ENCODE results near the gene ISLR. TPM values are rescaled to one million over a fixed set of nuclear protein-coding genes. Genes with fewer than 3 reads are reported as not detected.

The ISLR gene
- polyA plus RNA-seq, 2 of the 4 experiments (the other 2 are of a cell fraction), result 0.10 to 0.43 TPM

DNA sequence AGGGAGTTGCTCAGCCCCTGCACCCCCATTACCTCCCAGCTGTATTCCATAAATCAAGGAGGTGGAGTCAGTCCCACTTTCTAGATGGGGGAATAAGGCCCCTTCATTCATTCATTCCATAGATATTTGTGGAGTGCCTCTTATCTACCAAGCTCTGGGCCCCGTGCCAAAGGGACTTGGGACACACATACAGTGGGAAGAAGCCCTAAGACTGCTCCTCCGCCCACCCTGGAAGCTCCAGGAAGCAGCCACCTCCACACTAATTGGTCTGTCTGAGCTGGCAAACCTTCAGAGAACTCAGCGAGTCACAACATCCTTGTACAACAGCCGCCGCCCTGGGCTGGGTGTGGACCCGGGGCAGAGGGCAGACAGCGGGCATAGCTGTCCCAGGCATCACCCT, 22.7 kb downstream of the ISLR start (continued):
- TF ChIP-seq PHF8 (IDR thresholded peaks at IDR 0.05; ENCODE audit: borderline replicate concordance, low read depth) (no peak), NR3C1 (IDR thresholded peaks at IDR 0.05) (no peak), EHF (CRISPR knock-in tag; IDR thresholded peaks at IDR 0.05) (no peak), EP300 (IDR thresholded peaks at IDR 0.05) (peak; percentile 62 to 84; a peak in 3 of 5 replicates), GATA3 (IDR thresholded peaks at IDR 0.05; ENCODE audit: borderline replicate concordance) (peak; percentile 82; the same call in 1 of the 2 replicates), ZC3H11A (IDR thresholded peaks at IDR 0.05) (no peak), RARB (CRISPR knock-in tag; IDR thresholded peaks at IDR 0.05) (no peak), CBX8 (IDR thresholded peaks at IDR 0.05) (no peak), RCOR1 (IDR thresholded peaks at IDR 0.05; ENCODE audit: low read depth, low read length) (no peak), MYC (IDR thresholded peaks at IDR 0.05; ENCODE audit: borderline replicate concordance, low read length) (no peak), ZSCAN20 (CRISPR knock-in tag; IDR thresholded peaks at IDR 0.05) (no peak), TP53 (CRISPR knock-in tag; IDR thresholded peaks at IDR 0.05) (no peak), NPAS2 (CRISPR knock-in tag; IDR thresholded peaks at IDR 0.05; ENCODE audit: borderline replicate concordance) (no peak), CEBPB (IDR thresholded peaks at IDR 0.05) (peak in 1 of 2 experiments; percentile 46; a peak in 1 of 4 replicates), KDM5A (IDR thresholded peaks at IDR 0.05) (no peak), SREBF2 (IDR thresholded peaks at IDR 0.05) (no peak), MAFK (IDR thresholded peaks at IDR 0.05; ENCODE audit: partially characterized antibody) (no peak), CHD2 (IDR thresholded peaks at IDR 0.05; ENCODE audit: low read length, partially characterized antibody) (no peak), MAZ (IDR thresholded peaks at IDR 0.05; ENCODE audit: borderline replicate concordance, low read depth, low read length) (no peak), ESRRA (IDR thresholded peaks at IDR 0.05; ENCODE audit: borderline replicate concordance, low read length) (no peak)
- TF ChIP-seq, protein P1, sequence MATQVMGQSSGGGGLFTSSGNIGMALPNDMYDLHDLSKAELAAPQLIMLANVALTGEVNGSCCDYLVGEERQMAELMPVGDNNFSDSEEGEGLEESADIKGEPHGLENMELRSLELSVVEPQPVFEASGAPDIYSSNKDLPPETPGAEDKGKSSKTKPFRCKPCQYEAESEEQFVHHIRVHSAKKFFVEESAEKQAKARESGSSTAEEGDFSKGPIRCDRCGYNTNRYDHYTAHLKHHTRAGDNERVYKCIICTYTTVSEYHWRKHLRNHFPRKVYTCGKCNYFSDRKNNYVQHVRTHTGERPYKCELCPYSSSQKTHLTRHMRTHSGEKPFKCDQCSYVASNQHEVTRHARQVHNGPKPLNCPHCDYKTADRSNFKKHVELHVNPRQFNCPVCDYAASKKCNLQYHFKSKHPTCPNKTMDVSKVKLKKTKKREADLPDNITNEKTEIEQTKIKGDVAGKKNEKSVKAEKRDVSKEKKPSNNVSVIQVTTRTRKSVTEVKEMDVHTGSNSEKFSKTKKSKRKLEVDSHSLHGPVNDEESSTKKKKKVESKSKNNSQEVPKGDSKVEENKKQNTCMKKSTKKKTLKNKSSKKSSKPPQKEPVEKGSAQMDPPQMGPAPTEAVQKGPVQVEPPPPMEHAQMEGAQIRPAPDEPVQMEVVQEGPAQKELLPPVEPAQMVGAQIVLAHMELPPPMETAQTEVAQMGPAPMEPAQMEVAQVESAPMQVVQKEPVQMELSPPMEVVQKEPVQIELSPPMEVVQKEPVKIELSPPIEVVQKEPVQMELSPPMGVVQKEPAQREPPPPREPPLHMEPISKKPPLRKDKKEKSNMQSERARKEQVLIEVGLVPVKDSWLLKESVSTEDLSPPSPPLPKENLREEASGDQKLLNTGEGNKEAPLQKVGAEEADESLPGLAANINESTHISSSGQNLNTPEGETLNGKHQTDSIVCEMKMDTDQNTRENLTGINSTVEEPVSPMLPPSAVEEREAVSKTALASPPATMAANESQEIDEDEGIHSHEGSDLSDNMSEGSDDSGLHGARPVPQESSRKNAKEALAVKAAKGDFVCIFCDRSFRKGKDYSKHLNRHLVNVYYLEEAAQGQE (IDR thresholded peaks at IDR 0.05), result no peak
- TF ChIP-seq, protein P2, sequence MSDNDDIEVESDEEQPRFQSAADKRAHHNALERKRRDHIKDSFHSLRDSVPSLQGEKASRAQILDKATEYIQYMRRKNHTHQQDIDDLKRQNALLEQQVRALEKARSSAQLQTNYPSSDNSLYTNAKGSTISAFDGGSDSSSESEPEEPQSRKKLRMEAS (IDR thresholded peaks at IDR 0.05), result peak; percentile 33; the same call in 1 of the 2 replicates
- TF ChIP-seq, protein P3, sequence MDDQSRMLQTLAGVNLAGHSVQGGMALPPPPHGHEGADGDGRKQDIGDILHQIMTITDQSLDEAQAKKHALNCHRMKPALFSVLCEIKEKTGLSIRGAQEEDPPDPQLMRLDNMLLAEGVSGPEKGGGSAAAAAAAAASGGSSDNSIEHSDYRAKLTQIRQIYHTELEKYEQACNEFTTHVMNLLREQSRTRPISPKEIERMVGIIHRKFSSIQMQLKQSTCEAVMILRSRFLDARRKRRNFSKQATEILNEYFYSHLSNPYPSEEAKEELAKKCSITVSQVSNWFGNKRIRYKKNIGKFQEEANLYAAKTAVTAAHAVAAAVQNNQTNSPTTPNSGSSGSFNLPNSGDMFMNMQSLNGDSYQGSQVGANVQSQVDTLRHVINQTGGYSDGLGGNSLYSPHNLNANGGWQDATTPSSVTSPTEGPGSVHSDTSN (IDR thresholded peaks at IDR 0.05), result no peak
- TF ChIP-seq, protein P4, sequence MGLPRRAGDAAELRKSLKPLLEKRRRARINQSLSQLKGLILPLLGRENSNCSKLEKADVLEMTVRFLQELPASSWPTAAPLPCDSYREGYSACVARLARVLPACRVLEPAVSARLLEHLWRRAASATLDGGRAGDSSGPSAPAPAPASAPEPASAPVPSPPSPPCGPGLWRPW (IDR thresholded peaks at IDR 0.05), result no peak

DNA sequence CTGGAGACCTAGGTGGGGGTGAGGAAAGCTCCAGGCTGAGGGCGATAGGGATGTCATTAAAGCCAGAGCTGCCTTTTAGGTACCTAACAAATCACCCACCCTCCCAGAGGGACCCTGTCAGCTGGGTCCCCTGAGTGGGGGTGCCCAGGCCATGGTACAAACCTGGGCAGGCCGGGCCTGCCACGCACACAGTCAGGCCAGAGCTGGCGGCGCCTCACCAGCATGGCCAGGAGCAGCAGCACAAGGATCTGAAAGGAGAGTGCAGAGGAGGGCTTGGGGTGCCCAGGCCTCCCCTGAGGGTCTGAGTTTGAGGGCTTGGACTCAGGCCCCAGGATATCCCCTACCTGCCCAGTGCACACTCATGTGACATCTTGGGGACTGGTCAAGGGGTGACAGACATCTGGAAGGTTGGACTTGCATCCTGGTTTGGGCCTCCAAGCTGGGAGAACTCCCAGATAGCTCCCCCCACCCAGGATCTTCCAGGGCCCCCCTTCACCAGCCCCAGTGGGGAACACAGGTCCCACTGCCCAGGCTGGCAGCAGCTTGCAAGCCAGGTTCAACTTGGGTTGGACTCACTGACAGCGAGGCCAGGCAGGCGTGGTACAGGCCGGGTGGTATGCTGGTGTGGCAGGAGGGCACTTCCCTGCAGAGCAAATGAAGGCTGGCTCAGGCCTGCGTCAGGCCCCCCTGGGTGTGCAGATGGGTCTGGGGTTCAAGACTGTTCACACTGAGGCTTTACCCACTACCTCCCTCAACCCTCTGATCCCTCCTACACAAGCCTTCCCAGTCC, 23.9 kb downstream of the ISLR start:
- Histone ChIP-seq H3K4me3 (no peak overlapping the region), H3K9me3 (no peaks in the 10 kb centered on the region), H3K4me1 (peaks cover 97% of the 10 kb centered on the region), H3K27ac (peak overlapping the region; percentile 90 to 97), H3K4me2 (peak overlapping the region; percentile 76)
- CTCF ChIA-PET, result interaction anchor here (0.8 to 2.0 kb wide), 6 partner anchors 10 to 55 kb away, joined by 3 to 7 read pairs (median 3); no protein-coding TSS in a partner anchor
- ATAC-seq (no peak), FAIRE-seq (no peak), DNase-seq (ENCODE audit: low read depth in 1 of 2, low spot score in 1 of 2) (no peak)
- 95% methylated on average over 3 of the region's 9 CpGs for WGBS (ENCODE audit: missing lambda C conversion rate)
- POLR2A ChIA-PET, result interaction anchor here (1.5 to 3.0 kb wide), 3 partner anchors 12 to 21 kb away, joined by 4 to 19 read pairs (median 10); no protein-coding TSS in a partner anchor
- TF ChIP-seq HDAC2 (IDR thresholded peaks at IDR 0.05) (no peak), ESRRA (IDR thresholded peaks at IDR 0.05; ENCODE audit: borderline replicate concordance, low read length) (no peak), EHF (CRISPR knock-in tag; IDR thresholded peaks at IDR 0.05) (no peak), RFX5 (IDR thresholded peaks at IDR 0.05) (no peak), FOSB (CRISPR knock-in tag; IDR thresholded peaks at IDR 0.05) (no peak), NFE2L2 (conservative IDR thresholded peaks at IDR 0.05; ENCODE audit: low read length) (no peak), POLR2A (IDR thresholded peaks at IDR 0.05; ENCODE audit: low read length) (no peak), ZNF302 (CRISPR knock-in tag; IDR thresholded peaks at IDR 0.05) (no peak), HOXB5 (CRISPR knock-in tag; IDR thresholded peaks at IDR 0.05) (no peak), CBX8 (IDR thresholded peaks at IDR 0.05) (no peak), TFCP2L1 (CRISPR knock-in tag; IDR thresholded peaks at IDR 0.05) (no peak), HEYL (CRISPR knock-in tag; IDR thresholded peaks at IDR 0.05) (no peak)
- TF ChIP-seq, protein P1 (IDR thresholded peaks at IDR 0.05), result no peak

All from A549 (cell line).